H9 (cell line): ENCODE data around the gene ACP6. TPM values are rescaled to one million over a fixed set of nuclear protein-coding genes. Genes with fewer than 3 reads are reported as not detected.

Source experiments
- DNase-seq: peaks from one replicate; pipeline ENCODE4 v3.0.0-alpha.2; 2017
- H2AFZ ChIP-seq: one replicate; pipeline ENCODE4 v1.6.1; 2013; ENCODE audit warnings: mild to moderate bottlenecking, low read length, control low read depth, moderate library complexity
- H2AK5ac ChIP-seq: 2 replicates; pipeline ENCODE4 v1.6.1; 2013; ENCODE audit warnings: low read length, control low read depth, mixed read lengths; ENCODE audit not compliant: insufficient read length
- H2BK120ac ChIP-seq: one replicate; pipeline ENCODE4 v1.6.1; 2013; ENCODE audit warnings: low read depth, mild to moderate bottlenecking, low read length, control low read depth, inconsistent platforms; ENCODE audit not compliant: poor library complexity, severe bottlenecking
- H2BK12ac ChIP-seq: 2 replicates; pipeline ENCODE4 v1.6.1; 2013; ENCODE audit warnings: low read length, control low read depth, mixed read lengths, low read depth; ENCODE audit not compliant: insufficient read length
- H2BK15ac ChIP-seq: 2 replicates; pipeline ENCODE4 v1.6.1; 2013; ENCODE audit warnings: low read depth, low read length, control low read depth
- H2BK20ac ChIP-seq: one replicate; pipeline ENCODE4 v1.6.1; 2013; ENCODE audit warnings: low read depth, mild to moderate bottlenecking, low read length, control low read depth, inconsistent platforms; ENCODE audit not compliant: poor library complexity, severe bottlenecking
- H2BK5ac ChIP-seq: 2 replicates; pipeline ENCODE4 v1.6.1; 2013; ENCODE audit warnings: low read length, control low read depth, mixed read lengths; ENCODE audit not compliant: insufficient read length
- H3K14ac ChIP-seq: 2 replicates; pipeline ENCODE4 v1.6.1; 2013; ENCODE audit warnings: low read length, control low read depth; ENCODE audit not compliant: insufficient read depth
- H3K18ac ChIP-seq: 2 replicates; pipeline ENCODE4 v1.6.1; 2013; ENCODE audit warnings: low read depth, mild to moderate bottlenecking, mixed read lengths, low read length, control low read depth; ENCODE audit not compliant: insufficient read length
- H3K23ac ChIP-seq: 2 replicates; pipeline ENCODE4 v1.6.1; 2013; ENCODE audit warnings: low read length, control low read depth, mixed read lengths, low read depth; ENCODE audit not compliant: insufficient read length
- H3K23me2 ChIP-seq: 2 replicates; pipeline ENCODE4 v1.6.1; 2013; ENCODE audit warnings: low read depth, mild to moderate bottlenecking, mixed read lengths, low read length, control low read depth; ENCODE audit not compliant: insufficient read length, poor library complexity, severe bottlenecking
- H3K27ac ChIP-seq: 2 replicates; pipeline ENCODE4 v1.5.1; 2013; ENCODE audit warnings: low read length, control low read depth, mixed read lengths, low read depth; ENCODE audit not compliant: insufficient read length
- H3K27me3 ChIP-seq: 2 replicates; pipeline ENCODE4 v1.6.1; 2013; ENCODE audit warnings: low read length, control low read depth, inconsistent platforms; ENCODE audit not compliant: insufficient read depth
- H3K4ac ChIP-seq: 2 replicates; pipeline ENCODE4 v1.6.1; 2013; ENCODE audit warnings: low read depth, mild to moderate bottlenecking, control low read depth, inconsistent platforms, low read length, moderate library complexity
- H3K4me1 ChIP-seq: 2 replicates; pipeline ENCODE4 v1.6.1; 2013; ENCODE audit warnings: low read length, control low read depth, inconsistent platforms; ENCODE audit not compliant: insufficient read depth
- H3K4me2 ChIP-seq: 2 replicates; pipeline ENCODE4 v1.6.1; 2013; ENCODE audit warnings: low read length, control low read depth, mixed read lengths; ENCODE audit not compliant: insufficient read length, insufficient read depth
- H3K56ac ChIP-seq: 2 replicates; pipeline ENCODE4 v1.6.1; 2013; ENCODE audit warnings: low read depth, mild to moderate bottlenecking, mixed read lengths, low read length, control low read depth; ENCODE audit not compliant: insufficient read length
- H3K79me1 ChIP-seq: 2 replicates; pipeline ENCODE4 v1.6.1; 2013; ENCODE audit warnings: low read depth, mild to moderate bottlenecking, moderate library complexity, low read length, control low read depth, inconsistent platforms; ENCODE audit not compliant: insufficient read depth, poor library complexity, severe bottlenecking
- H3K79me2 ChIP-seq: 2 replicates; pipeline ENCODE4 v1.6.1; 2013; ENCODE audit warnings: low read length, control low read depth, inconsistent platforms; ENCODE audit not compliant: insufficient read depth
- H3K9ac ChIP-seq: 2 replicates; pipeline ENCODE4 v1.6.1; 2013; ENCODE audit warnings: low read length, control low read depth, mixed read lengths; ENCODE audit not compliant: insufficient read length; ENCODE audit errors: extremely low read depth
- H3K9me3 ChIP-seq: one replicate; pipeline ENCODE4 v1.6.1; 2013; ENCODE audit warnings: low read depth, low read length, inconsistent platforms; ENCODE audit not compliant: control insufficient read depth
- H3T11ph ChIP-seq: one replicate; pipeline ENCODE4 v1.6.1; 2013; ENCODE audit warnings: mild to moderate bottlenecking, low read length, control low read depth, inconsistent platforms
- H4K20me1 ChIP-seq: one replicate; pipeline ENCODE4 v1.6.1; 2013; ENCODE audit not compliant: control insufficient read depth, insufficient read length, insufficient read depth
- H4K5ac ChIP-seq: 2 replicates; pipeline ENCODE4 v1.6.1; 2013; ENCODE audit warnings: low read depth, mild to moderate bottlenecking, mixed read lengths, low read length, control low read depth; ENCODE audit not compliant: insufficient read length
- H4K8ac ChIP-seq: replicated peaks from 2 replicates; pipeline ENCODE4 v1.6.1; 2013; ENCODE audit warnings: low read length, control low read depth, mixed read lengths, low read depth; ENCODE audit not compliant: insufficient read length
- H4K91ac ChIP-seq: 2 replicates; pipeline ENCODE4 v1.6.1; 2013; ENCODE audit warnings: low read depth, mild to moderate bottlenecking, moderate library complexity, mixed read lengths, low read length, control low read depth; ENCODE audit not compliant: insufficient read length
- H3K27ac Mint-ChIP-seq, 3 experiments: 2 replicates in 2 of 3; 3 replicates in 1 of 3; pipeline ENCODE4 v1.8.0; 2020 to 2021; ENCODE audit warnings: mixed read lengths in 3 of 3, mild to moderate bottlenecking in 1 of 3, moderate library complexity in 1 of 3
- H3K27me3 Mint-ChIP-seq: 2 replicates; pipeline ENCODE4 v1.8.0; 2021; ENCODE audit warnings: low read depth, mild to moderate bottlenecking, moderate library complexity, mixed read lengths
- H3K36me3 Mint-ChIP-seq, 3 experiments: 2 replicates in 2 of 3; 3 replicates in 1 of 3; pipeline ENCODE4 v1.8.0; 2020 to 2021; ENCODE audit warnings: low read depth in 3 of 3, mixed read lengths in 3 of 3; ENCODE audit not compliant: insufficient read depth in 1 of 3
- H3K4me1 Mint-ChIP-seq, 2 experiments: 2 replicates each; pipeline ENCODE4 v1.8.0; 2020; ENCODE audit warnings: mixed read lengths in 2 of 2
- H3K4me3 Mint-ChIP-seq, 2 experiments: 2 replicates in 1 of 2; 3 replicates in 1 of 2; pipeline ENCODE4 v1.8.0; 2020 to 2021; ENCODE audit warnings: mild to moderate bottlenecking in 2 of 2, mixed read lengths in 2 of 2, moderate library complexity in 1 of 2
- H3K9me3 Mint-ChIP-seq, 2 experiments: 2 replicates in 1 of 2; 3 replicates in 1 of 2; pipeline ENCODE4 v1.8.0; 2020; ENCODE audit warnings: mild to moderate bottlenecking in 2 of 2, mixed read lengths in 2 of 2, moderate library complexity in 1 of 2
- CTCF ChIP-seq: fragments of 200-600 bp; sonication (generic); conservative IDR thresholded peaks from 3 replicates; pipeline ENCODE4 v1.8.0; 2021; ENCODE audit warnings: antibody characterized with exemption, mild to moderate bottlenecking
- WGBS: extraction: QIAGEN DNeasy Blood & Tissue Kit; methylation state at CpG from one replicate; pipeline ENCODE4 v1.1.7; 2013; ENCODE audit warnings: missing lambda C conversion rate, low lambda C conversion rate, mixed read lengths; ENCODE audit not compliant: insufficient read length; ENCODE audit errors: extremely low coverage; 5-methylcytosine and 5-hydroxymethylcytosine counted together
- total RNA-seq: library from RNA; stranded (reverse); gene quantifications from 2 replicates; pipeline ENCODE4 v1.2.1, GENCODE V29; 2021

The ACP6 gene
- total RNA-seq, 1 experiment from 2014 or later: 17.1 TPM

- Mint-ChIP-seq H3K27ac (no peak overlapping the region), H3K27me3 (no peaks in the 10 kb centered on the region), H3K9me3 (no peaks in the 10 kb centered on the region), H3K4me1 (peaks cover 11 to 14% of the 10 kb centered on the region in 2 experiments), H3K36me3 (peaks cover 30 to 80% (median 66%) of the 10 kb centered on the region in 3 experiments; a peak in 6 of 7 replicates), H3K4me3 (no peak overlapping the region)
- Histone ChIP-seq H3K79me2 (no peaks in the 10 kb centered on the region), H3K4me1 (no peaks in the 10 kb centered on the region), H3K9me3 (no peaks in the 10 kb centered on the region), H3K27me3 (no peaks in the 10 kb centered on the region), H3K18ac (no peak overlapping the region), H3K4me2 (no peak overlapping the region), H3K56ac (no peak overlapping the region), H3K27ac (no peak overlapping the region), H3T11ph (no peak overlapping the region), H2BK5ac (no peak overlapping the region), H2BK15ac (no peak overlapping the region), H2AK5ac (no peak overlapping the region), H3K4ac (no peak overlapping the region), H2BK12ac (no peak overlapping the region), H3K23me2 (no peaks in the 10 kb centered on the region), H4K8ac (no peak overlapping the region), H2AFZ (no peak overlapping the region), H4K5ac (no peak overlapping the region), H2BK120ac (no peak overlapping the region), H3K9ac (no peak overlapping the region), H4K91ac (no peak overlapping the region), H3K14ac (no peak overlapping the region), H2BK20ac (no peak overlapping the region), H3K79me1 (no peaks in the 10 kb centered on the region), H4K20me1 (no peaks in the 10 kb centered on the region), H3K23ac (no peak overlapping the region)
- no CpG with 5 or more reads among the region's 2 CpGs for WGBS
- no peak for TF ChIP-seq CTCF
- DNase-seq: no peak
Observed at GRCh38 chr1:147609358-147609757, 61.0 kb downstream of the ACP6 start.
